Measurements from ENCODE around the gene AP3D1. TPM values are rescaled to one million over a fixed set of nuclear protein-coding genes. Genes with fewer than 3 reads are reported as not detected.
A peak's percentile ranks its signal among the peaks of the same experiment; 100 is the strongest.

The AP3D1 gene
- total RNA-seq, 1 donor from 2014 or later = 162 TPM

- Histone ChIP-seq H3K4me2 (ENCODE audit: low read length) (no peak overlapping the region), H3K4me1 (ENCODE audit: insufficient read depth, low read length) (peaks cover 15% of the 10 kb centered on the region), H3K27me3 (ENCODE audit: insufficient read depth, low read length) (no peaks in the 10 kb centered on the region), H3K4me3 (ENCODE audit: insufficient read depth, low read depth, low read length) (no peak overlapping the region), H3K9me3 (ENCODE audit: insufficient read depth, low read depth, low read length) (no peaks in the 10 kb centered on the region), H4K20me1 (ENCODE audit: insufficient read depth, low read length) (peaks cover 61% of the 10 kb centered on the region), H2AFZ (ENCODE audit: low read depth, low read length) (no peak overlapping the region), H3K36me3 (ENCODE audit: insufficient read depth, low read length) (peaks cover 9% of the 10 kb centered on the region), H3K27ac (ENCODE audit: low read depth, low read length) (no peak overlapping the region), H3K9ac (ENCODE audit: low read length) (no peak overlapping the region), H3K79me2 (ENCODE audit: insufficient read depth, low read length) (peaks cover 77% of the 10 kb centered on the region)
- TF ChIP-seq CTCF (IDR thresholded peaks at IDR 0.05; ENCODE audit: insufficient read depth, low read depth, low read length) (no peak), EZH2 (IDR thresholded peaks at IDR 0.05; ENCODE audit: insufficient read depth, low read length) (no peak)
- DNase-seq (ENCODE audit: low read depth) (no peak), FAIRE-seq (no peak)
- H3K9me3 Mint-ChIP-seq (ENCODE audit: unreplicated experiment) = no peaks in the 10 kb centered on the region
- peaks cover 15% of the 10 kb centered on the region for H3K4me1 Mint-ChIP-seq (ENCODE audit: low read depth, unreplicated experiment)
- H3K27me3 Mint-ChIP-seq (ENCODE audit: low read depth, unreplicated experiment) = no peaks in the 10 kb centered on the region
- H3K36me3 Mint-ChIP-seq (ENCODE audit: low read depth, unreplicated experiment) = peaks cover 11% of the 10 kb centered on the region
- no peak overlapping the region for H3K27ac Mint-ChIP-seq (ENCODE audit: unreplicated experiment)
- no peak overlapping the region for H3K4me3 Mint-ChIP-seq (ENCODE audit: unreplicated experiment)
These were observed 39.6 kb upstream of the AP3D1 start for GRCh38 chr19:2190848-2191455.

GRCh38 chr19:2189880-2190279 is 38.5 kb upstream of the AP3D1 start:
- Histone ChIP-seq H3K27me3 (ENCODE audit: insufficient read depth, low read length) (no peaks in the 10 kb centered on the region), H2AFZ (ENCODE audit: low read depth, low read length) (no peak overlapping the region), H4K20me1 (ENCODE audit: insufficient read depth, low read length) (peaks cover 64% of the 10 kb centered on the region), H3K36me3 (ENCODE audit: insufficient read depth, low read length) (peaks cover 9% of the 10 kb centered on the region), H3K4me2 (ENCODE audit: low read length) (no peak overlapping the region), H3K9me3 (ENCODE audit: insufficient read depth, low read depth, low read length) (no peaks in the 10 kb centered on the region), H3K27ac (ENCODE audit: low read depth, low read length) (no peak overlapping the region), H3K4me1 (ENCODE audit: insufficient read depth, low read length) (peaks cover 24% of the 10 kb centered on the region), H3K9ac (ENCODE audit: low read length) (no peak overlapping the region), H3K4me3 (ENCODE audit: insufficient read depth, low read depth, low read length) (no peak overlapping the region), H3K79me2 (ENCODE audit: insufficient read depth, low read length) (peaks cover 71% of the 10 kb centered on the region)
- Mint-ChIP-seq H3K4me3 (ENCODE audit: unreplicated experiment) (no peak overlapping the region), H3K4me1 (ENCODE audit: low read depth, unreplicated experiment) (peaks cover 22% of the 10 kb centered on the region), H3K27ac (ENCODE audit: unreplicated experiment) (no peak overlapping the region), H3K9me3 (ENCODE audit: unreplicated experiment) (no peaks in the 10 kb centered on the region), H3K36me3 (ENCODE audit: low read depth, unreplicated experiment) (peaks cover 12% of the 10 kb centered on the region), H3K27me3 (ENCODE audit: low read depth, unreplicated experiment) (no peaks in the 10 kb centered on the region)
- DNase-seq (ENCODE audit: low read depth) (no peak), FAIRE-seq (no peak)
- TF ChIP-seq EZH2 (IDR thresholded peaks at IDR 0.05; ENCODE audit: insufficient read depth, low read length) (no peak), CTCF (IDR thresholded peaks at IDR 0.05; ENCODE audit: insufficient read depth, low read depth, low read length) (no peak)

GRCh38 chr19:2188708-2189385 is 37.5 kb upstream of the AP3D1 start:
- TF ChIP-seq EZH2 (IDR thresholded peaks at IDR 0.05; ENCODE audit: insufficient read depth, low read length) = no peak
- TF ChIP-seq CTCF (IDR thresholded peaks at IDR 0.05; ENCODE audit: insufficient read depth, low read depth, low read length) = no peak
- no peak overlapping the region for H3K4me3 Mint-ChIP-seq (ENCODE audit: unreplicated experiment)
- H3K27ac Mint-ChIP-seq (ENCODE audit: unreplicated experiment) = no peak overlapping the region
- peaks cover 33% of the 10 kb centered on the region for H3K4me1 ChIP-seq (ENCODE audit: insufficient read depth, low read length)
- DNase-seq (ENCODE audit: low read depth) (no peak), FAIRE-seq (no peak)
- H4K20me1 ChIP-seq (ENCODE audit: insufficient read depth, low read length) = peaks cover 72% of the 10 kb centered on the region
- H3K79me2 ChIP-seq (ENCODE audit: insufficient read depth, low read length) = peaks cover 77% of the 10 kb centered on the region
- H3K4me2 ChIP-seq (ENCODE audit: low read length) = no peak overlapping the region
- H3K9me3 Mint-ChIP-seq (ENCODE audit: unreplicated experiment) = no peaks in the 10 kb centered on the region
- no peaks in the 10 kb centered on the region for H3K9me3 ChIP-seq (ENCODE audit: insufficient read depth, low read depth, low read length)
- no peaks in the 10 kb centered on the region for H3K27me3 ChIP-seq (ENCODE audit: insufficient read depth, low read length)
- no peak overlapping the region for H3K4me3 ChIP-seq (ENCODE audit: insufficient read depth, low read depth, low read length)
- H3K27ac ChIP-seq (ENCODE audit: low read depth, low read length) = peak overlapping the region; percentile 6
- no peak overlapping the region for H2AFZ ChIP-seq (ENCODE audit: low read depth, low read length)
- peaks cover 14% of the 10 kb centered on the region for H3K36me3 Mint-ChIP-seq (ENCODE audit: low read depth, unreplicated experiment)
- peaks cover 9% of the 10 kb centered on the region for H3K36me3 ChIP-seq (ENCODE audit: insufficient read depth, low read length)
- no peaks in the 10 kb centered on the region for H3K27me3 Mint-ChIP-seq (ENCODE audit: low read depth, unreplicated experiment)
- peaks cover 25% of the 10 kb centered on the region for H3K4me1 Mint-ChIP-seq (ENCODE audit: low read depth, unreplicated experiment)
- peak overlapping the region; percentile 10 for H3K9ac ChIP-seq (ENCODE audit: low read length)

Measured in astrocyte (in vitro differentiated cells and primary cell).